ENCODE results near the gene GRIFIN.

DNA sequence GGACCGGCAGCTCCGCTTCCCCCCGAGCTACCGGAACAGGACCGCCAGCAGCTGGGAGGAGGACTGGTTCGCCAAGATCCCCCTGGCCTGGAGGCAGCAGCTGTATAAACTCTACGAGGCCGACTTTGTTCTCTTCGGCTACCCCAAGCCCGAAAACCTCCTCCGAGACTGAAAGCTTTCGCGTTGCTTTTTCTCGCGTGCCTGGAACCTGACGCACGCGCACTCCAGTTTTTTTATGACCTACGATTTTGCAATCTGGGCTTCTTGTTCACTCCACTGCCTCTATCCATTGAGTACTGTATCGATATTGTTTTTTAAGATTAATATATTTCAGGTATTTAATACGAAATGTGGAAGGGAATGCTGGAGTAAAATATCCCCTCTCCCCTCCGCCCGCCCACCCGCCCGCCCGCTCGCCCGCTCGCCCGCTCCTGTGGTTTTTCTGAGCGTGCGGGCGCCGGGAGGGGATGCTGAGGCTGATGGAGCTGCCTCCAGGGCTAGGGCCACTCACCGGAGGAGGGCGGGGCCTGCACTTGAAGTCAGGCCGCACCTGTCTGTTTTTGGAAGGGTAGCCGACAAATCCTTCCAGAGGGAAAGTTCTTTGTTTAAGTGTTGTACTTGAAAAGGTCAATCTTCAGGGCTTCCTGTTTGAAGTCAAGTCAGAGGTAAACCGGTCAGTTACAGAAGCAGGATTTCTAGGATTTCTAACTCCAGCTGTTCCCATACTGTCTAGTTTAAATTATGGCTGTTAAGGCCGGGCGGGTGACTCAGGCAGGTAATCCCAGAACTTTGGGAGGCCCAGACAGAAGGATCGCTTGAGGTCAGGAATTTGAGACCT lies 42.3 kb downstream of the GRIFIN start:
- TF ChIP-seq, protein P1, sequence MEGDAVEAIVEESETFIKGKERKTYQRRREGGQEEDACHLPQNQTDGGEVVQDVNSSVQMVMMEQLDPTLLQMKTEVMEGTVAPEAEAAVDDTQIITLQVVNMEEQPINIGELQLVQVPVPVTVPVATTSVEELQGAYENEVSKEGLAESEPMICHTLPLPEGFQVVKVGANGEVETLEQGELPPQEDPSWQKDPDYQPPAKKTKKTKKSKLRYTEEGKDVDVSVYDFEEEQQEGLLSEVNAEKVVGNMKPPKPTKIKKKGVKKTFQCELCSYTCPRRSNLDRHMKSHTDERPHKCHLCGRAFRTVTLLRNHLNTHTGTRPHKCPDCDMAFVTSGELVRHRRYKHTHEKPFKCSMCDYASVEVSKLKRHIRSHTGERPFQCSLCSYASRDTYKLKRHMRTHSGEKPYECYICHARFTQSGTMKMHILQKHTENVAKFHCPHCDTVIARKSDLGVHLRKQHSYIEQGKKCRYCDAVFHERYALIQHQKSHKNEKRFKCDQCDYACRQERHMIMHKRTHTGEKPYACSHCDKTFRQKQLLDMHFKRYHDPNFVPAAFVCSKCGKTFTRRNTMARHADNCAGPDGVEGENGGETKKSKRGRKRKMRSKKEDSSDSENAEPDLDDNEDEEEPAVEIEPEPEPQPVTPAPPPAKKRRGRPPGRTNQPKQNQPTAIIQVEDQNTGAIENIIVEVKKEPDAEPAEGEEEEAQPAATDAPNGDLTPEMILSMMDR (IDR thresholded peaks at IDR 0.05): no peak
- TF ChIP-seq POLR2A (IDR thresholded peaks at IDR 0.05): no peak
